ENCODE measurements around the gene ANXA11. TPM values are rescaled to one million over a fixed set of nuclear protein-coding genes. Genes with fewer than 3 reads are reported as not detected.
A peak's percentile ranks its signal among the peaks of the same experiment; 100 is the strongest.

ANXA11 gene
- total RNA-seq, 1 experiment from 2014 or later = 181 TPM

DNA sequence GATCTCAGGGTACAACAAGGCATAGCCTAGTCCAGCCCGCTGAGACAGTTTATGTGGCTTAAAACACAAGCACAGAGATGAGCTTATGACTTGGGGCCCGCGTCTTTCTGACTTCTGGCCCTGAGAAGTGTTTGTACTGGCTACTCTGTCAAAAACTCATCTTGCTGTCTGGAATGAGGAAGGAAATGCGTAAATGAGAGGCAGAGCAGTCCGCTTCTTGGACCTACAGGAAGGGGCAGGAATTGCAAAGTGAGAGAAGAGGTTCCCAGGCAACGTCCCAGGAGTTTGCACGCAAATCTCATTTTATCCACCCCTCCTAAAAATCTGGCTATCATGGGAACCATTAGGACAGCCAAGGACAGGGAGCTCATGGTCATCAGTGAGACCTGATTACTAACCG, 5.5 kb downstream of the ANXA11 start:
- H3K36me3 ChIP-seq (ENCODE audit: control insufficient read depth in 1 of 2, insufficient read depth in 2 of 2, low read length in 2 of 2) = peaks cover 0 to 6% of the 10 kb centered on the region in 2 experiments; a peak in 1 of 4 replicates
- H3K4me2 ChIP-seq (ENCODE audit: low read length) = peak overlapping the region; percentile 94
- POLR2A ChIA-PET = no interaction called here
- H3K79me2 ChIP-seq (ENCODE audit: insufficient read depth, low read length) = peaks cover 100% of the 10 kb centered on the region
- H3K9me3 ChIP-seq (ENCODE audit: control insufficient read depth in 1 of 2, insufficient read depth in 1 of 2, low read depth in 1 of 2, low read length in 2 of 2) = no peaks in the 10 kb centered on the region
- ATAC-seq (no peak), DNase-seq (ENCODE audit: low read depth, low spot score) (no peak)
- H3K27ac ChIP-seq (ENCODE audit: low read depth, low read length) = peak overlapping the region; percentile 83; the same call in 1 of the 2 replicates
- H4K20me1 ChIP-seq (ENCODE audit: insufficient read depth) = peaks cover 11% of the 10 kb centered on the region; the same call in 1 of the 2 replicates
- H3K4me1 ChIP-seq (ENCODE audit: control insufficient read depth in 1 of 2, insufficient read depth in 2 of 2, low read length in 2 of 2) = peaks cover 77 to 96% of the 10 kb centered on the region in 2 experiments
- no peaks in the 10 kb centered on the region for H3K9me2 ChIP-seq (ENCODE audit: insufficient read depth)
- H3K9ac ChIP-seq (ENCODE audit: low read length) = peak overlapping the region; percentile 69
- TF ChIP-seq, protein P1, sequence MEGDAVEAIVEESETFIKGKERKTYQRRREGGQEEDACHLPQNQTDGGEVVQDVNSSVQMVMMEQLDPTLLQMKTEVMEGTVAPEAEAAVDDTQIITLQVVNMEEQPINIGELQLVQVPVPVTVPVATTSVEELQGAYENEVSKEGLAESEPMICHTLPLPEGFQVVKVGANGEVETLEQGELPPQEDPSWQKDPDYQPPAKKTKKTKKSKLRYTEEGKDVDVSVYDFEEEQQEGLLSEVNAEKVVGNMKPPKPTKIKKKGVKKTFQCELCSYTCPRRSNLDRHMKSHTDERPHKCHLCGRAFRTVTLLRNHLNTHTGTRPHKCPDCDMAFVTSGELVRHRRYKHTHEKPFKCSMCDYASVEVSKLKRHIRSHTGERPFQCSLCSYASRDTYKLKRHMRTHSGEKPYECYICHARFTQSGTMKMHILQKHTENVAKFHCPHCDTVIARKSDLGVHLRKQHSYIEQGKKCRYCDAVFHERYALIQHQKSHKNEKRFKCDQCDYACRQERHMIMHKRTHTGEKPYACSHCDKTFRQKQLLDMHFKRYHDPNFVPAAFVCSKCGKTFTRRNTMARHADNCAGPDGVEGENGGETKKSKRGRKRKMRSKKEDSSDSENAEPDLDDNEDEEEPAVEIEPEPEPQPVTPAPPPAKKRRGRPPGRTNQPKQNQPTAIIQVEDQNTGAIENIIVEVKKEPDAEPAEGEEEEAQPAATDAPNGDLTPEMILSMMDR (IDR thresholded peaks at IDR 0.05 in 2 of 3, conservative IDR thresholded peaks at IDR 0.05 in 1 of 3; ENCODE audit: borderline replicate concordance in 1 of 3, insufficient read depth in 1 of 3, low read depth in 2 of 3, low read length in 2 of 3) = peak in 2 of 3 experiments; percentile 22; a peak in 1 of 6 replicates
- TF ChIP-seq, protein P2, sequence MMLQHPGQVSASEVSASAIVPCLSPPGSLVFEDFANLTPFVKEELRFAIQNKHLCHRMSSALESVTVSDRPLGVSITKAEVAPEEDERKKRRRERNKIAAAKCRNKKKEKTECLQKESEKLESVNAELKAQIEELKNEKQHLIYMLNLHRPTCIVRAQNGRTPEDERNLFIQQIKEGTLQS (IDR thresholded peaks at IDR 0.05) = no peak
- TF ChIP-seq RAD21 (IDR thresholded peaks at IDR 0.05; ENCODE audit: low read depth) = no peak
- no peak for TF ChIP-seq POLR2AphosphoS5 (IDR thresholded peaks at IDR 0.05; ENCODE audit: low read depth, low read length)
- no TSS peak for BruUV-seq (replicated peaks)
- peak overlapping the region; percentile 4 to 12; a peak in 1 of 4 replicates for H3K4me3 ChIP-seq (replicated peaks in 1 of 2; ENCODE audit: low read depth in 1 of 2, low read length in 2 of 2)
- no peaks in the 10 kb centered on the region for H3K27me3 ChIP-seq (ENCODE audit: insufficient read depth, low read length)
- CTCF ChIA-PET = interaction anchor here (0.9 kb wide), 1 partner anchor 56 kb away, joined by 4 read pairs; no protein-coding TSS in a partner anchor
- no peak overlapping the region for H2AFZ ChIP-seq (ENCODE audit: low read depth, low read length, poor library complexity, severe bottlenecking)
- intact Hi-C loops (cut with micrococcal nuclease) = no loop called here
- RAD21 ChIA-PET (ENCODE audit: low non-redundant PET in 1 of 2, low total read pairs in 2 of 2, uncharacterized antibody in 2 of 2, unreplicated experiment in 2 of 2) = no interaction called here

Measured in HCT116 (cell line).